ENCODE measurements around the gene MARCHF7.

GRCh38 chr2:159762075-159762474 is 49.8 kb downstream of the MARCHF7 start:
- TF ChIP-seq CTCF (conservative IDR thresholded peaks at IDR 0.05 in 1 of 2, IDR thresholded peaks at IDR 0.05 in 1 of 2; ENCODE audit: extremely low read depth in 1 of 2, insufficient read depth in 1 of 2, low read depth in 1 of 2, low read length in 2 of 2) = no peak
- TF ChIP-seq EZH2 (IDR thresholded peaks at IDR 0.05; ENCODE audit: borderline replicate concordance, low read length) = no peak

All from mammary epithelial cell (primary cell).